GM12891 (cell line): ENCODE results near the gene ADGRL3.

Experiments used
- POLR2A ChIP-seq: IDR thresholded peaks from 2 replicates; pipeline ENCODE4 v1.6.1; 2011; ENCODE audit warnings: low read depth, low read length, control low read depth
- POLR2AphosphoS5 ChIP-seq: IDR thresholded peaks from 2 replicates; pipeline ENCODE4 v1.6.1; 2011; ENCODE audit warnings: low read depth, low read length, control low read depth

- TF ChIP-seq POLR2AphosphoS5 (no peak), POLR2A (no peak)
Observed at GRCh38 chr4:61605984-61606383, 405.9 kb downstream of the ADGRL3 start.
